Transverse colon (tissue), 4 donors: ENCODE data around the gene NOP56.

ENCODE experiments used
- CTCF ChIP-seq, 5 experiments: fragments of 200-600 bp in 3 of 5; fragments of 450-650 bp in 2 of 5; sonication (generic) in 3 of 5; IDR thresholded peaks; 1 replicate in 2 of 5; 2 replicates in 3 of 5; pipeline ENCODE4 v1.5.1; 2016 to 2017; ENCODE audit warnings: antibody characterized with exemption in 5 of 5, inconsistent platforms in 3 of 5, mild to moderate bottlenecking in 2 of 5, moderate library complexity in 1 of 5
- EP300 ChIP-seq: sonication (generic); formaldehyde crosslinking; IDR thresholded peaks from one replicate; pipeline ENCODE4 v1.6.1; 2017; ENCODE audit warnings: antibody characterized with exemption, low read depth
- POLR2A ChIP-seq: fragments of 450-650 bp; IDR thresholded peaks from one replicate; pipeline ENCODE4 v1.6.1; 2016; ENCODE audit warnings: antibody characterized with exemption, mild to moderate bottlenecking, moderate library complexity
- POLR2AphosphoS5 ChIP-seq, 3 donors: sonication (generic); formaldehyde crosslinking; IDR thresholded peaks; one replicate each; pipeline ENCODE4 v1.6.1; 2016; ENCODE audit warnings: antibody characterized with exemption in 3 of 3

- no peak for TF ChIP-seq CTCF (IDR thresholded peaks at IDR 0.05)
- no peak for TF ChIP-seq POLR2AphosphoS5 (IDR thresholded peaks at IDR 0.05)
- no peak for TF ChIP-seq POLR2A
- no peak for TF ChIP-seq EP300
These were observed 49.2 kb downstream of the NOP56 start for GRCh38 chr20:2701671-2702081.
